ENCODE data around the gene ETS2. TPM values are rescaled to one million over a fixed set of nuclear protein-coding genes. Genes with fewer than 3 reads are reported as not detected.

The ETS2 gene
- total RNA-seq, 4 donors from 2014 or later = 31.1 to 175 (median 63.8) TPM

GRCh38 chr21:38832664-38833063 is 26.9 kb downstream of the ETS2 start:
- no peaks in the 10 kb centered on the region for H3K27me3 ChIP-seq
- no peaks in the 10 kb centered on the region for H3K36me3 ChIP-seq
- WGBS = 93% methylated on average over 3 of the region's 3 CpGs
- intact Hi-C loops (cut with DNase I) = loop anchor here (10.0 kb wide), 1 partner anchor 72 kb away; no protein-coding TSS in a partner anchor
- TF ChIP-seq CTCF (IDR thresholded peaks at IDR 0.05) (no peak), EP300 (IDR thresholded peaks at IDR 0.05) (no peak), POLR2A (IDR thresholded peaks at IDR 0.05; ENCODE audit: low read depth) (no peak), POLR2AphosphoS5 (IDR thresholded peaks at IDR 0.05) (no peak)
- no peaks in the 10 kb centered on the region for H3K9me3 ChIP-seq
- peaks cover 13 to 20% (median 15%) of the 10 kb centered on the region in 4 donors for H3K4me1 ChIP-seq
- H3K27ac ChIP-seq (replicated peaks in 1 of 4) = peak overlapping the region in 1 of 4 donors; percentile 56
- no peak for DNase-seq (ENCODE audit: extremely low spot score)
- no peak overlapping the region for H3K4me3 ChIP-seq

GRCh38 chr21:38833117-38833516 is 27.4 kb downstream of the ETS2 start:
- 79% methylated on average over 3 of the region's 3 CpGs for WGBS
- Histone ChIP-seq H3K4me3 (no peak overlapping the region), H3K4me1 (peaks cover 13 to 20% (median 15%) of the 10 kb centered on the region in 4 donors), H3K27me3 (no peaks in the 10 kb centered on the region), H3K27ac (replicated peaks in 1 of 4) (no peak overlapping the region), H3K36me3 (no peaks in the 10 kb centered on the region), H3K9me3 (no peaks in the 10 kb centered on the region)
- TF ChIP-seq EP300 (IDR thresholded peaks at IDR 0.05) (no peak), CTCF (IDR thresholded peaks at IDR 0.05) (no peak), POLR2A (IDR thresholded peaks at IDR 0.05; ENCODE audit: low read depth) (no peak), POLR2AphosphoS5 (IDR thresholded peaks at IDR 0.05) (no peak)
- intact Hi-C loops (cut with DNase I) = loop anchor here (10.0 kb wide), 1 partner anchor 72 kb away; no protein-coding TSS in a partner anchor
- DNase-seq (ENCODE audit: extremely low spot score) = no peak

- WGBS = 93% methylated on average over 3 of the region's 3 CpGs
- Histone ChIP-seq H3K36me3 (no peaks in the 10 kb centered on the region), H3K4me3 (no peak overlapping the region), H3K9me3 (no peaks in the 10 kb centered on the region), H3K27me3 (no peaks in the 10 kb centered on the region), H3K4me1 (peaks cover 13 to 27% (median 19%) of the 10 kb centered on the region in 4 donors), H3K27ac (replicated peaks in 1 of 4) (no peak overlapping the region)
- intact Hi-C loops (cut with DNase I) = loop anchor here (10.0 kb wide), 1 partner anchor 70 kb away; no protein-coding TSS in a partner anchor
- DNase-seq (ENCODE audit: extremely low spot score) = no peak
- TF ChIP-seq POLR2AphosphoS5 (IDR thresholded peaks at IDR 0.05) (no peak), CTCF (IDR thresholded peaks at IDR 0.05) (no peak), POLR2A (IDR thresholded peaks at IDR 0.05; ENCODE audit: low read depth) (no peak), EP300 (IDR thresholded peaks at IDR 0.05) (no peak)
Observed at GRCh38 chr21:38834725-38835124, 29.0 kb downstream of the ETS2 start.

GRCh38 chr21:38837806-38838461 is 32.2 kb downstream of the ETS2 start:
- TF ChIP-seq EP300 (IDR thresholded peaks at IDR 0.05) (no peak), POLR2A (IDR thresholded peaks at IDR 0.05; ENCODE audit: low read depth) (no peak), POLR2AphosphoS5 (IDR thresholded peaks at IDR 0.05) (no peak), CTCF (IDR thresholded peaks at IDR 0.05) (no peak)
- no peak overlapping the region for H3K27ac ChIP-seq (replicated peaks in 1 of 4)
- no peak overlapping the region for H3K4me3 ChIP-seq
- 78% methylated on average over 5 of the region's 5 CpGs for WGBS
- intact Hi-C loops (cut with DNase I) = loop anchor here (10.0 kb wide), 1 partner anchor 67 kb away; no protein-coding TSS in a partner anchor
- no peaks in the 10 kb centered on the region for H3K36me3 ChIP-seq
- H3K9me3 ChIP-seq = no peaks in the 10 kb centered on the region
- DNase-seq (ENCODE audit: extremely low spot score) = no peak
- H3K27me3 ChIP-seq = no peaks in the 10 kb centered on the region
- peaks cover 0 to 11% (median 5%) of the 10 kb centered on the region in 4 donors for H3K4me1 ChIP-seq
